ENCODE measurements around the gene KAZN. TPM values are rescaled to one million over a fixed set of nuclear protein-coding genes. Genes with fewer than 3 reads are reported as not detected.
"Not testable (repeated sequence)": the region's sequence is repeated elsewhere in the genome, so short reads cannot be mapped to it uniquely, and the experiment has no call there.

KAZN gene
- polyA plus RNA-seq, 4 donors, result 34.1 to 43.2 (median 35.9) TPM

DNA sequence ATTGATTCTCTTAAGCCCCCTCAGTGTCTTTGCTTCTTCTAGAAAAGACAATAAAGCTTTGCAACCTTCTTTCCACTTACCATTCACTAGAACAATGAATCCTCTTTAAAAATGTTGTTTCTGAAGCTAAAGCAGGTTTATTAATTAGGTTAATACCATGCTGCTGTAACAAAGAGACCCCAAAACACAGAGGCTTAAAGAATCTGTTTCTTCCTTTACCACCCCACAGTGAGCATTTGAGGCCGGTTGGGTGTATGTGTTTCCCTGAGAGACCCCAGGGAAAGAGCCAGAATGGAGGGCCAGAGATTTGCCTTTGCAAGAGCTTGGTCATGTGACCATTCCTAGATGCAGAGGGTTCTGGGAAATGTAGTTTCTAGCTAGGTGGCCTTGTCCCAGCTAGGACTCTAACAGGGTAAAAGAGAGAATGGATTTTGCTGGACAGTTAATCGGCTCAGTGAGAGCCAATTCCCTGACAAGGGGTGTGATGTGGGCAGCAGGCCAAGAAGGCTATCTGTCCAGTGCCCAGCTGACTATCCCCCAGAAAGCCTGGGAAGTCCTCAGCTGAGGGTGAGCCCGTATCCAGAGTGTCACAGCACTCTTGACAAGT is 363.3 kb downstream of the KAZN start:
- no peak for DNase-seq (ENCODE audit: low read depth in 4 of 4, low spot score in 3 of 4)

DNA sequence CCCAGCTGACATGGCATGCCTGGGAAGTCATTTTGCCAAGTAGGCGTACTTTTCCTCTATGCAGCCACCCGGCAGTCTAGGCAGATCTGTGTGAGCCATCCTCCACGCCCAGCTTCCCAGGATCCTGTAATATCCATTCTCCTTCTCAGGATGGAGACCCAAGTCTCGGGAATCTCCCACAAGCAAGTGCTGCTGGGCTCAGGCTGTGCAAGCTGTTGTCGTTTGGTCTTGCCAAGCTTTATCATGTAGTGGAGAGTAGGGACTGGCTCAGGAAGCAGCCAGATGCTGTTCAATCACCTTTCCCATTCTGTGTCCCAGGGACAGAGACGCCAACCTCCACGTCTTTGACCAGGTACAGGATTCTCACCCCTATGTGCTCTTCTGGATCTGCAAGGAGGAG is 363.9 kb downstream of the KAZN start:
- DNase-seq (ENCODE audit: low read depth in 4 of 4, low spot score in 3 of 4), result no peak

DNA sequence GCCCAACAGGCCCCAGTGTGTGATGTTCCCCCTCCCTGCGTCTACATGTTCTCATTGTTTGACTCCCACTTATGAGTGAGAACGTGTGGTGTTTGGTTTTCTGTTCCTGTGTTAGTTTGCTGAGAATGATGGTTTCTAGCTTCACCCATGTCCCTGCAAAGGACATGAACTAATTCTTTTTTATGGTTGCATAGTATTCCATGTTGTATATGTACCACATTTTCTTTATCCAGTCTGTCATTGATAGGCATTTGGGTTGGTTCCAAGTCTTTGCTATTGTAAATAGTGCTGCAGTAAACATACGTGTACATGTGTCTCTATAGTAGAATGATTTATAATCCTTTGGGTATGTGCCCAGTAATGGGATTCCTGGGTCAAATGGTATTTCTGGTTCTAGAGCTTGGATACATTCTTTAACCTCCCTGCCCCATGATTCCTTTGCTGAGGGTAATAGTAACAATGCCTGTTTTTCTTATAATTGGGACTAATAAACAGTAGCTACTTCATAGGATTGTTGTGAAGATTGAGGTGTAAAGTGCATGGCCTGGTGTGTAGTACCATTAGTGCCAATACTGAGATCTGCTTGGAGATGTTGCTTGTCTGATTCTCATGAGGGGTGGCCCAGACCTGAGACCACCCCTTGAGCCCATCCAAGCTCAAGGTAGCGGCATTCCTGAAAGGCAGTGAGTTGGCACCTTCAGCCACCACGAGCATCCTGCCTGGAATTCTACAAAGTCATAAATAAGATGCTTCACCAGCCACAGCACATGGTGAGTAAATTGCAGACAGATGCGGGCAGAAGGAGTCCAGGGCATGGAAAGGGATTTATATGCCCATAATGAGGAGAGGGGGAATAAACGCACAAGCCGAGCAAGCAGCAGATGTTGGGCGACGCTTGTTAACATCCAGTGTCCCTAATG is 365.6 kb downstream of the KAZN start:
- not testable (repeated sequence) for DNase-seq (ENCODE audit: low read depth in 4 of 4, low spot score in 3 of 4)

DNA sequence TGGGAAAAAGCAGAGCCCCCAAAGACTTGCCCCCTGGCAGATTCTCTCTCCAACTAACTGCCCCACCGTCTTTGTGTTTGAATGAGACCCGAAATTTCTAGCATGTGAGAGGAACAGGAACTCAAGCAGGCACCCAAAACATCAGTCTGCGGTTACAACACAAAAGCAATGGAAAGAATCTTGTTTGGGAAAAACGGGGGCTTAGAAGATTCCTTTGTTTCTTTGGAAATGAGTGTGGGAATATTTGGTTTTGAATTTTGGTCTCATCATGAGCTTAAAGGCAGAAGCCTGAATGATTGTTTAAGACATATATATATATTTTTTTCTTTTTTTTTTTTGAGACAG is 366.2 kb downstream of the KAZN start:
- no peak for DNase-seq (ENCODE audit: low read depth in 4 of 4, low spot score in 3 of 4)

DNA sequence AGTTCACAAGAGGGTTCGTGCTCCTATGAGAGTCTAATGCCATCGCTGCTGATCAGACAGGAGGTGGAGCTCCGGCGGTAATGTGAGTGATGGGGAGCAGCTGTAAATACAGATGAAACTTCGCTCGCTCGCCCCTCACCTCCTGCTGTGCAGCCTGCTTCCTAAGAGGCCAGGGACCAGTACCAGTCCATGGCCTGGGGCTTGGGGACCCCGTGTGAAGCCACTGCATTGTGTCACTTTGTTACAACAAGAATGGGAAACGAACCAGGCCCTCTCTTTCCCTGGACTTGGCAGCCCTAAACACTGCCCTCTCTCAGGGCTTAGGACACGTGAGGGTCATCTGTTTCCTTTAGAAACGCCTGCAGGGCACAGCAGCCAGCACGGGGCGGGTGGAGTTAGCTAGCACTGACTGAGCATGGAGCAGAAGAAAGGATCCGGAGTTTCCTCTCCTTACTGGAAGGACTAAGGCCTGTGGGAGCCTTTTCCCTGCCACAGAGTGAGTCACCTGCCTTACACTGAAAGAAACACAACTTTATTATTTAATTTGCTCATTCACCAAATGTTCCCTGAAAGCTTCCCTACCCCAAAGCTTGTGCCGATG is 369.9 kb downstream of the KAZN start:
- no peak for DNase-seq (ENCODE audit: low read depth in 4 of 4, low spot score in 3 of 4)

DNA sequence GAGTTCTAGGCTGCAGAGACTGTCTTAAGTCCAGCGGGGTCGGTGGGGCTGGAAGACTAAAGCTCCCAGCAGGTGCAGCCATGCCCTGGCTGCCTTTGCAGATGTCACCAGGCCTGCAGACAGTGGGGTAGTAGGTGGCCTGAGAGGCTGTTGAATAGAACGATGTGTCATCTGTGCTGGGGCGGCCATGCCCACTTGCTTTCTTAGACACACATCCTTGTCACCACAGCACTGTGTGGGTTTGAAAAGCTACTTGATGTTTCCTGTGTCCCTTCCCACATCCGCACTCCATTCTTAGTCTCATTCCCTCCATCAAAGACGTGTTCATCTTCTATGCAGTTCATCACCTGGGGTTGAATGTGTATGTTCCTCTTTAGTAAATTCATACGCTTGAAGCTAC is 370.5 kb downstream of the KAZN start:
- DNase-seq (ENCODE audit: low read depth in 4 of 4, low spot score in 3 of 4), result no peak

DNA sequence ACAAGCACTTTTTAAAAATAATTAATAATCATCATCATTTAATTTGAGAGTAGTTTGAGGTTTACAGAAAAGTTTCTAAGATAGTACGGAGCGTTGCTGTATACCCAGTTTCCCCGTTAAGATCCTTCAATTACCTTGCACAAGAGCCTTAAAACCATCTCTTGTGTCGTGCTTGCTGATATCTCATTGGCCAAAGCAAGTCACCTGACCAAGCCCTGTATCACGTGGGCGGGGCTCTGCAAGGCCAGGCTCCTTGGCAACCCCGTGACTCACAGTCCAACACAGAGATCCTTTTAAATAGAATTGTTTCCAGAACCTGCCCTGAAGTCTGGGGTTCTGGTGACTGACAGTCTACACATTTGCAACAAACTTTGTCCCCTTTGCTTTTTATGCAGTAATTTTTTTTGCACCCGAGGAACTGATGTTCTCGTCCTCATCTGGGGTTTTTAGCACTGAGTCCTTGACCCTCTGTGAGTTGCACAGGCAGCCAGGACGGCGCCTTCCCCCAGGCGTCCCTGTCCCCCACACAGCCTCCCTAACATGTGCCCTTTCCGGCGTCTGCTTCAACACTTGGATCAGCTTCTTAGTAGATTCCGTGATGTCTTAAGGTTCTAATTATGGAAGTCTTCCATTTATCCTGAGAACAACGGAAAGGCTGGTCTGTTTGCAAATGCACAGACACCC is 371.8 kb downstream of the KAZN start:
- DNase-seq (ENCODE audit: low read depth in 4 of 4, low spot score in 3 of 4), result no peak

DNA sequence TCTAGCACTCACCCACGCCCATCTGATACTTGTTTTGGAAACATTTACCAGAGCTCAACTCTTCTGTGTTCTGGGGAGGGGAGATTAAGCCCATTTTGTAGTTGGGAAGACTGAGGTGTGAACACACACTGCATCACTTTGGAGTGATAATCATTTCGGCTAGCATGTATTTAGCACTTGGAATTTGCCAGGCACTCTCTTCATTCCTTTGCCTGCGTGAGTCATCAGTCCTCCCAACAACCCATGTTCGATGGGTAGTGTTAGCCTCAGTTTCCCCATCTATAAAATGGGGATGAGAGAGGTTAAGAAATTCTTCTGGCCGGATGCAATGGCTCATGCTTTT is 372.3 kb downstream of the KAZN start:
- DNase-seq (ENCODE audit: low read depth in 4 of 4, low spot score in 3 of 4), result no peak

DNA sequence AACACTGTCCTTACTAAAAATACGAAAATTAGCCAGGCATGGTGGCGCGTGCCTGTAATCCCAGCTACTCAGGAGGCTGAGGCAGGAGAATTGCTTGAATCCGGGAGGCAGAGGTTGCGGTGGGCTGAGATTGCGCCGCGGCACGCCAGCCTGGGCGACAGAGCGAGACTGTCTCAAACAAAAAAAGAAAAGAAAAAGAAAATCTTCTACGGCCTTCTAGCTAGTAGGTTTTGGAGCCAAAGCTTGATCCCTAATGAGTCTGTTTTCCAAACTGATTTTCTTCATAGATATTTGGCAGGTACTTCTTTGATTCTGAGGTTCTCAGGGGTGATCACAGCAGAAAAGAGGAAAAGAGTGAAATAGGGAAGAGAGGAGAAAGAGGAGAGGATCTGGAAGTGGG is 372.7 kb downstream of the KAZN start:
- DNase-seq (ENCODE audit: low read depth in 4 of 4, low spot score in 3 of 4), result no peak

DNA sequence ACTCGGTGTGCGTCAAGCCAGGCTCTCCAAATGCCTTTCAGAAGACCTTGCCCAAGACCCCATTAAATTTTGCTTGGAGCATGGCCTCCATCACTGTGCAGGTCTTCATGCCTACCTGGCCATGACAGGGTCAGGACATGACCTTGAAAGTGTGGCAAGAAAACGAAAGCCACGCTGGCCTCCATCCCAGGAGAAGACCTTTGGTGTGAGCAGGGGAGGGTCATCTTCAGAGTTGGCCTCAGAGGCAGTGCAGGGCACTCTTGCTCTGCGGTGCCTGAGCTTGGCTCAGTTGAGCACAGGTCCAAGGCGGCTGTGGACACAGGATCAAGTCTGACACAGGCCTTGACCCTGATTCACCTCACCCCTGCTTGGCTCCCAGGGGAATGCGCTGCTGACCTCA is 373.6 kb downstream of the KAZN start:
- DNase-seq (ENCODE audit: low read depth in 4 of 4, low spot score in 3 of 4), result no peak

DNA sequence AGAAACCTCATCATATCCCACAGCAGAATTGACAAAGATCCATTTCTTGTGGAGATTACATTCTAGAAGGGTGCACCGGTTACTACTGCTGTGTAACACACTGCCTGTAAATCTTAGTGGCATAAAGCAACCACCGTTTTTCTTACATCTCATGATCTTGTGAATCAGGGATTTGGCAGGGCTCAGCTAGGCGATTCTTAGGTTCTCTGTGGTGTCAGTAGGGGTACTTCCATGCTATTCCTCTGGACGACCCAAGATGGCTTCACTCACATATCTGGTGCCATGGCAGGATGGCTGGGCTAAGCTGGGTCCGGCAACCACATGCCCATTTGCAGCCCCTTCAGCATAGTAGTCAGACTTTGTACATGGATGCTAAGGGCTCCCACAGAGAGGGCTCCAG is 375.3 kb downstream of the KAZN start:
- DNase-seq (ENCODE audit: low read depth in 4 of 4, low spot score in 3 of 4), result no peak

DNA sequence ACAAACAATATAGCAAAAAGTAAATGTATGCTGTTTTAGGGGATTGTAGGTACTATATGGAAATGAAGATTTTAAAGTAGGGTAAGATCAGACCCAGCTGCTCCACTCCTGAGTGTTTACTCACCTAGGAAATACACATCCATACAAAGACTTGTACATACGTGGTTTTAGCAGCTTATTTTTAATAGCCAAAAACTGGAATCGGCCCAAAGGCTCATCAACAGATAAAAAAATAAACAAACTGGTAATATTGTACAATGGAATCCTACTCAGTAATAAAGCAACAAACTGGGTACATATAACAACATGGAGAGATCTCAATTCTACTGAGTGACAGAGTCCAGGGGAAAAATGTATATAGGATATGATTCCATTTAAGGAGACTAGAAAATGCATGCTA is 375.9 kb downstream of the KAZN start:
- DNase-seq (ENCODE audit: low read depth in 4 of 4, low spot score in 3 of 4), result no peak

DNA sequence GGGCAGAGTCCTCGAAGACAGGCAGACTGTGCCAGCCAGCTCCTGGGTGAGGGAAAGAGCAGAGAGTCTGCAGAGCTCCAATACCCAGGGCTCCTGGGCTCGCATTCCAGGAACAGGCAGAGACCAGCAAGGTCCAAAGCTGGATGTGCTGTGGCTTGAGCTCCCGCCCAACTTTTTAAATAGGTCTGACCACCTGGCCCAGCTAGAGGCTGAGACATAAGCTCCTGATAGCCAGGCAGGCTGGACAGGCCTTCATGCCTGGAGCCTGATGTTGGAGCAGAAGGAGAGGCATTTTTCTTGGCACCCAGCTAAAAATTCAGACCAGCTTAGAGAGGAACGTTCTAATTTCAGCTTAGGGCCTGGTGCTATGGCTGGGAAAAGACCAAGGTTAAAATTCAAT is 376.6 kb downstream of the KAZN start:
- DNase-seq (ENCODE audit: low read depth in 4 of 4, low spot score in 3 of 4), result no peak

DNA sequence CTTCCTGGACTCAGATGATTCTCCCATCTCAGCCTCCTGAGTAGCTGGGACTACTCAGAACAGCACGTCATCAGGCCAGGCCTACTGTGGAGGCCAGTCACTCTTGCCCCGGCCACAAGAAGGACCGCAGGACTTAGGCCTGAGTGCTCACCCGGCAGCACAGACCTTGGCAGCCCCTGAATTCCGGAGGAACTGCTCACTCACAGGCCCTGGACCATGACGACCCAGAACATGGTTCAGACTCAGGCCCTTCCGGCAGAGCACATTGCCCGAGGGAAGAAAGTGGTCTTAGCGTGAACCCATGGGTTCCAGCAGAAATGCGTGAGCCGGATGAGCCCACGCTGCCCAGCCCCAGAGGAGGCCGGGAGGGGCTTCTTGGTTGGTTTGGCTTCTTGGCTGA is 377.8 kb downstream of the KAZN start:
- DNase-seq (ENCODE audit: low read depth in 4 of 4, low spot score in 3 of 4), result no peak

DNA sequence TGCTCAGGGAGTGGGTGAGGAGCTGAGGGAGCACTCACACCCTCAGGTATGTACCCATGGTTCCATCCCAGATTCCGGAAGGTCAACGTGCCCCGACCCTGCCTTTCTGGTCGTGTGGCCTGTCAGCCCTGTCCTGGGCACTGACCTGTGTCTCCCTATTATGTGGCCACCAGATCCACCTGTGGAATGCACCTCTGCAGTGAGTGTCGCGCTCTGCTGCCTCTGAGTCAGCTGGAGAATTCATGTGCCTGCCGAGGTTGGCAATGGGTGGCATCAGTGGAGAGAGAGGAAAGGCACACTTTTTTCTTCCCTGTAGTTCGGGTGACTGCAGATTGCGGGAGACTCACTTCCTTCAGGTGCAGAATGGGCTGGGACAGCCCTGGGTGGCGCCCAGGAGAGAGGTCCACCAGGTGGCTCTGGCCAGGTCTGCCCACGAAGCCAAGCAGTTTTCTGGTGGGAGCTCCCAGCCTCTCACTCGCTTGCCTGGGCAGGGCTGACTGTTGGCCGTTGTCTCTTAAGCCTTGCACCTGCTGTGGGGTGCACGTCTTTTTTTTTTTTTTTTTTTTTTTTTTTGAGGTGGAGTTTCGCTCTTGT is 378.9 kb downstream of the KAZN start:
- DNase-seq (ENCODE audit: low read depth in 4 of 4, low spot score in 3 of 4), result peak in 3 of 4 donors; percentile 36 to 56 (median 39)

DNA sequence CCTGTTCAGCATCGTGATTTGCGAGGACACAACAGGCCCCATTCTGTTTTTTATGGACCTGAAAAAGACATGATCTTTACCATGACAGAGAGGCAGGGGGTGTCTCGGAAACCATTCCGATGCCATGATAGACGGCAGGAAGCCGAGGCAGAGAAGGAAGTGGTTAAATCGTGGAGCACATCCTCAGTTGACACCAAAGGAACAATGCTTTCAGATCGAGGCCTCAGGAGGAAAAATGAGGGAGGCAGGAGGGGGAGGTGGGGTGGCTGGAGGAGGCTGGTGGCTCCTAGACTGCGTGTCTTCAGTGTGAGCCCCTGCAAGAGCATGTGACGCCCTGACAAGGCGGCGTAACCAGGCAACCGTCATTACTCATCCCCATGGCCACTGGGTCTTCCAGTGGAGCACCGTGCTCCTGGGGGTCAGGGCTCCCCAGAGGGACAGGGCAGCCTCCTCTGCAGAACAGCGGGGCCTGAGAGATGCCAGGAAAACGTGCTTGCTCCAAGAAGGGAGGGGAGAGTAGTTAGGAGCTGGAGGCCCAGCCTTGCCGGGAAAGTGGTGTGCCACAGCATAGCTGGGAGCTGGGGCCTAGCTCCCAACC is 382.2 kb downstream of the KAZN start:
- DNase-seq (ENCODE audit: low read depth in 4 of 4, low spot score in 3 of 4), result no peak

DNA sequence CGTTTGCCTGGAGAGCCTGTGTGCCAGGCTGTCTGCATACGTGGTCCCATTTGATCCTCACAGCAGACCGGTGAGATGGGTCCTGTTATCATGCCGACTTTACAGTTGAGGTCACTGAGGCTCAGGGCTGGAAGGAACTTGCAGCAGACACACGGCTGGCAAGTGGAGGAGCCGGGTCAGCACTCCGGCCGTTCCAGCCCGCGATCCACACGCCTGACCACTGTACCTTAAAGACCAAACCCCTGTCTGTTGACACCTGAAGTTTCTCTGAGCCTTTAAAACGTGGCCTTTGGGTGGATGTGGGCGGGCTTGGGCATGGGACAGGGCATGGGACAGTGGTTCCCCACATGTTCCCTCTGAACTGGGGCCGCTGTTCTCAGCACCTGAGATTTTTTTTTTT is 383.5 kb downstream of the KAZN start:
- DNase-seq (ENCODE audit: low read depth in 4 of 4, low spot score in 3 of 4), result no peak

DNA sequence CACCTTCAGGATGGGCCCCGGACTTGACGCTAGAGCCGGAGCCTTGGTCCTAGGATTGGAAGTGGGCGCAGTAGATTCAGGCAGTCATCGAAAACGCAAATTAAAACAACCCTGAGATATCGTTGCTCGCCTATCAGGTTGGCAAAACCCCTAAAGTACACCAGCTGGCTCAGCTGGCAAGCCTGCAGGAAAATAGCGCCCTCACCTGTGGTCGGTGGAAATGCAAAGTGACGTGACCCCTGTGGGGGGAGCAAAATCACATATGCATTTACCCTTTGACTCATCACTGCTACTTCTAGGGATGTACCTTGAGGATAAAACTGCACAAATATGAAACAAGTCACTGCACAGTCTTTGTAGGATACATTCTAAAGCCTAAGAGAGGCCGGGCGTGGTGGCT is 384.8 kb downstream of the KAZN start:
- no peak for DNase-seq (ENCODE audit: low read depth in 4 of 4, low spot score in 3 of 4)

DNA sequence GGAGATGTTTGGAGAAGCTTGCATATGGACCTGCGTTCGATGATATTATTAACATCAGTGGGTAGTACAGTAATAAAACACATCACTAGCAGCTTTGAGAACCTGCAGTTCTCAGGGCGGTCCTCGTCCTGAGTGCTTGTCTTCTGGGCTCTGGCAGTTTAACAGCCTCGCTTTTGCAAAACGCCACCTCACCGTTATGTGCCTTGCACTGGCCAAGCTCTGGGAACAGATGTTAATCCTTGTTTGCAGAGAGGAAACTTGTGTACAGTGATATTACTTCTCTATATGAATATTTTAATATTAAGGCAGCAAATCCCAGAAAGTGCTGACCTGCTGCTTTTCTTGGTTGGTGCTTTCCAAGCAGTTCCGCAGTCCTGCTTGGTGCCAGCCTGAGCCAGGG is 387.7 kb downstream of the KAZN start:
- DNase-seq (ENCODE audit: low read depth in 4 of 4, low spot score in 3 of 4), result no peak

DNA sequence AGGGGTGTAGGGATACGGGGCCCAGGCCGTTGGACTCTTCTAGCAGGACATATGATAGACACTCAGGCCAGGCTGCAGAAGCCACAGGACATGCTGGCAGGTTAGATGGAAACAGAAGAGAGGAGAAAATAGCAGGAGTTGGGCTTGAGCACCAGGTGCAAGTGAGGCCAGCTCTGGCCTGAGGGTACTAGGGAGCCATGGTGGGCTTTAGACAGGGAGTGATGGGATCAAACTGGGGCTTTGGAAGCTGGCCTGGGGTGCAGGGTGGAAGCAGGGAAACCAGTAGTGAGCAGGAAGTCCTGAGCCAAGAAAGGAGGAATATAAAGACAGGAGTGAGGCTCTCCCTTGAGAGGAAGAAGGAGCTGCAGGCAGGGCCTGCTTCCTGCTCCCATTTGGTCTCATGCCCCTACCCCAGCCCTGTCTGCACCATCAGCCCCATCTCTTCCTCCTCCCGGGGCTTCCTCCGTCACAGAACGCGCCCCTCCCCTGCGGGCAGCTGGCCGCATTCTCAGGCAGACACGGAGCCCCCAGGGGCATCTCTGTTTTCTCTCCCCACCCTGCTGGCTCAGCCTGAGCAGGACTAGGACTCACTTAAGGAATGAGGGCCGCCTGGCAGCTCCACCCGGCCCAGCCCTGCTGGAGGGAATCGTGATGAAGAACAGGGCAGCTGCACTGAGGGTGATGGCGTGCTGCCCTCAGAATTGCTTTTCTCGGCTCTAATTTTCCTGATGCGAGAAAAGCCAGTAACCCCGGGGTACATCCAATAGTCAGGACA is 389.5 kb downstream of the KAZN start:
- no peak for DNase-seq (ENCODE audit: low read depth in 4 of 4, low spot score in 3 of 4)

Data from right renal pelvis (tissue), 4 donors.